ENCODE results near the gene TBL1XR1. TPM values are rescaled to one million over a fixed set of nuclear protein-coding genes. Genes with fewer than 3 reads are reported as not detected.
"Not testable (repeated sequence)": the region's sequence is repeated elsewhere in the genome, so short reads cannot be mapped to it uniquely, and the experiment has no call there.

TBL1XR1 gene
- total and polyA plus RNA-seq, 2 of the 8 experiments (the other 6 are each of a cell fraction or from before 2014, with no cell fraction given) = 28.1 to 147 TPM

DNA sequence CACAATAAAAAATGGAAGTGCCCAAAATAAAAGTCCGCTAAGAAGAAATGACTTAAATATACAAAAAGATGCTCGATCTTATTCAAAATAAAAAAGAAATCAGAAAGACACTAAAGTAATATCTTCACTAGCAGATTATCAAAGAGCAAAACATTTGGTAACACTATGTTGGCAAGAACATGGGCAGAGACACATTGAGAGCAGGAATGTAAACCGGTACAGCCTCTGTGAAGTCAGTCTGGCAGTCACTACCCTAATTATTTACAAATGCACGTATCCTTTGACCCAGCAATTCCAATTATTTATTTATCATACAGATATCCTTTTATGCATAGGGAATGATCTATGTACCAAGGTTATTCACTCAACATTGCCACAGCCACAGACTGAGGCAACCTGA, 34.5 kb downstream of the TBL1XR1 start:
- Histone ChIP-seq H3K27me3 (replicated peaks in 1 of 4; ENCODE audit: control insufficient read depth in 3 of 4, extremely low read depth in 1 of 4, insufficient read depth in 3 of 4, low read length in 3 of 4) (no peaks in the 10 kb centered on the region), H3K23ac (ENCODE audit: insufficient read length) (no peak overlapping the region), H4K8ac (ENCODE audit: extremely low read depth, insufficient read depth, low read length) (no peak overlapping the region), H2BK5ac (ENCODE audit: low read depth, low read length) (no peak overlapping the region), H3K14ac (ENCODE audit: insufficient read length) (no peak overlapping the region), H3K4me1 (replicated peaks in 1 of 4; ENCODE audit: control insufficient read depth in 3 of 4, insufficient read depth in 4 of 4, low read length in 3 of 4) (peaks cover 0 to 6% (median 2%) of the 10 kb centered on the region in 4 experiments; a peak in 2 of 7 replicates), H3K79me2 (ENCODE audit: control insufficient read depth in 1 of 2, insufficient read depth in 2 of 2, low read length in 2 of 2) (peaks cover 51 to 100% of the 10 kb centered on the region in 2 experiments), H2BK20ac (ENCODE audit: low read length) (no peak overlapping the region), H3K4me3 (ENCODE audit: extremely low read depth in 1 of 4, insufficient read depth in 2 of 4, low read depth in 3 of 4, low read length in 4 of 4) (no peak overlapping the region), H3K56ac (replicated peaks; ENCODE audit: insufficient read length, low read depth, low read length) (no peak overlapping the region), H2BK120ac (replicated peaks; ENCODE audit: low read depth, low read length) (no peak overlapping the region), H4K91ac (replicated peaks; ENCODE audit: insufficient read length, low read length) (no peak overlapping the region), H3K36me3 (ENCODE audit: control insufficient read depth in 2 of 4, insufficient read depth in 4 of 4, low read length in 3 of 4) (no peaks in the 10 kb centered on the region; a peak in 2 of 8 replicates), H3K4me2 (ENCODE audit: insufficient read depth in 1 of 2, low read depth in 2 of 2, low read length in 2 of 2) (no peak overlapping the region), H3K9me3 (ENCODE audit: insufficient read depth in 2 of 2, low read depth in 1 of 2, low read length in 1 of 2) (no peaks in the 10 kb centered on the region), H2BK12ac (ENCODE audit: low read depth, low read length) (no peak overlapping the region), H2BK15ac (ENCODE audit: low read length) (no peak overlapping the region), H3K23me2 (ENCODE audit: low read depth, low read length) (no peaks in the 10 kb centered on the region), H4K5ac (ENCODE audit: insufficient read length, low read depth, low read length) (no peak overlapping the region), H3K27ac (ENCODE audit: low read depth, low read length) (no peak overlapping the region), H4K20me1 (replicated peaks in 1 of 2; ENCODE audit: control insufficient read depth in 1 of 2, insufficient read depth in 2 of 2, low read length in 2 of 2) (peaks cover 13 to 20% of the 10 kb centered on the region in 2 experiments), H3K79me1 (ENCODE audit: low read depth, low read length) (peaks cover 3% of the 10 kb centered on the region; the same call in 1 of the 2 replicates), H3K9ac (replicated peaks in 1 of 4; ENCODE audit: extremely low read depth in 1 of 4, low read depth in 3 of 4, low read length in 3 of 4) (no peak overlapping the region), H2AK5ac (ENCODE audit: low read depth, low read length) (no peak overlapping the region), H3K4ac (replicated peaks; ENCODE audit: insufficient read length, low read depth, low read length) (no peak overlapping the region), H2AFZ (ENCODE audit: low read length) (no peak overlapping the region), H3K18ac (ENCODE audit: extremely low read depth, low read length) (no peak overlapping the region)
- 92% methylated on average over 4 of the region's 4 CpGs; no CpG with 5 or more reads in 1 of the 2 experiments for WGBS, 2 experiments (ENCODE audit: extremely low coverage in 1 of 2, insufficient coverage in 1 of 2, insufficient read length in 1 of 2, insufficient replicate concordance in 2 of 2, low coverage in 1 of 2, low lambda C conversion rate in 2 of 2, missing lambda C conversion rate in 1 of 2)
- no peak for FAIRE-seq
- no peak for DNase-seq (ENCODE audit: low read depth in 1 of 2, low spot score in 2 of 2)
- no peak for TF ChIP-seq SIRT6 (IDR thresholded peaks at IDR 0.05; ENCODE audit: low read length)
- ChIA-PET CTCF (ENCODE audit: partially characterized antibody) (interaction anchor here (0.6 kb wide), 1 partner anchor 45 kb away, joined by 4 read pairs; no protein-coding TSS in a partner anchor), POLR2A (ENCODE audit: partially characterized antibody) (interaction anchor here (1.2 to 1.4 kb wide), 2 partner anchors 12 to 42 kb away, joined by 3 to 4 read pairs; no protein-coding TSS in a partner anchor)

DNA sequence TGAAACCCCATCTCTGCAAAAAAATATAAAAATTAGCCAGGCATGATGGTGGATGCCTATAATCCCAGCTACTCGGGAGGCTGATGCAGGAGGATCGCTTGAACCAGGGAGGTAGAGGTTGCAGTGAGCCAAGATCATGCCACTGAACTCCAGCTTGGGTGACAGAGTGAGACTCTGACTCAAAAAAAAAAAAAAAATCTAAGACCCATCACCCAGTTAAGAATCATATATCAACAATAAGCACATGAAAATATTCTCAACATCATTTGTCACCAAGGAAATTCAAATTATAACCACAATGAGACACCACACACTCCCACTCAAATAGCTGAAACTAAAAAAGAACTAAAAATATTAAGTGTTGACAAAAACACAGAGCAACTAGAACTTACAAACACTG, 35.7 kb downstream of the TBL1XR1 start:
- H3K56ac ChIP-seq (replicated peaks; ENCODE audit: insufficient read length, low read depth, low read length); H4K8ac ChIP-seq (ENCODE audit: extremely low read depth, insufficient read depth, low read length); H3K9me3 ChIP-seq (ENCODE audit: insufficient read depth in 2 of 2, low read depth in 1 of 2, low read length in 1 of 2); H2BK12ac ChIP-seq (ENCODE audit: low read depth, low read length); H3K18ac ChIP-seq (ENCODE audit: extremely low read depth, low read length); DNase-seq (ENCODE audit: low read depth in 1 of 2, low spot score in 2 of 2); H3K14ac ChIP-seq (ENCODE audit: insufficient read length); H3K23me2 ChIP-seq (ENCODE audit: low read depth, low read length); FAIRE-seq; H2AK5ac ChIP-seq (ENCODE audit: low read depth, low read length); H3K27ac ChIP-seq (ENCODE audit: low read depth, low read length); H3K4me2 ChIP-seq (ENCODE audit: insufficient read depth in 1 of 2, low read depth in 2 of 2, low read length in 2 of 2); H3K23ac ChIP-seq (ENCODE audit: insufficient read length); H4K5ac ChIP-seq (ENCODE audit: insufficient read length, low read depth, low read length); H3K9ac ChIP-seq (replicated peaks in 1 of 4; ENCODE audit: extremely low read depth in 1 of 4, low read depth in 3 of 4, low read length in 3 of 4); CTCF ChIA-PET (ENCODE audit: partially characterized antibody); H2BK15ac ChIP-seq (ENCODE audit: low read length); H2AFZ ChIP-seq (ENCODE audit: low read length); H2BK5ac ChIP-seq (ENCODE audit: low read depth, low read length); H3K27me3 ChIP-seq (replicated peaks in 1 of 4; ENCODE audit: control insufficient read depth in 3 of 4, extremely low read depth in 1 of 4, insufficient read depth in 3 of 4, low read length in 3 of 4); H2BK120ac ChIP-seq (replicated peaks; ENCODE audit: low read depth, low read length); H3K4me3 ChIP-seq (ENCODE audit: extremely low read depth in 1 of 4, insufficient read depth in 2 of 4, low read depth in 3 of 4, low read length in 4 of 4); H3K36me3 ChIP-seq (ENCODE audit: control insufficient read depth in 2 of 4, insufficient read depth in 4 of 4, low read length in 3 of 4); H4K91ac ChIP-seq (replicated peaks; ENCODE audit: insufficient read length, low read length); H2BK20ac ChIP-seq (ENCODE audit: low read length); H3K4ac ChIP-seq (replicated peaks; ENCODE audit: insufficient read length, low read depth, low read length); H3K79me1 ChIP-seq (ENCODE audit: low read depth, low read length): not testable (repeated sequence)
- peaks cover 48 to 100% of the 10 kb centered on the region in 2 experiments for H3K79me2 ChIP-seq (ENCODE audit: control insufficient read depth in 1 of 2, insufficient read depth in 2 of 2, low read length in 2 of 2)
- peaks cover 0 to 11% (median 3%) of the 10 kb centered on the region in 4 experiments; a peak in 2 of 7 replicates for H3K4me1 ChIP-seq (replicated peaks in 1 of 4; ENCODE audit: control insufficient read depth in 3 of 4, insufficient read depth in 4 of 4, low read length in 3 of 4)
- peaks cover 15 to 18% of the 10 kb centered on the region in 2 experiments for H4K20me1 ChIP-seq (replicated peaks in 1 of 2; ENCODE audit: control insufficient read depth in 1 of 2, insufficient read depth in 2 of 2, low read length in 2 of 2)
- WGBS, 2 experiments (ENCODE audit: extremely low coverage in 1 of 2, insufficient coverage in 1 of 2, insufficient read length in 1 of 2, insufficient replicate concordance in 2 of 2, low coverage in 1 of 2, low lambda C conversion rate in 2 of 2, missing lambda C conversion rate in 1 of 2) = 92% methylated on average over 2 of the region's 2 CpGs; no CpG with 5 or more reads in 1 of the 2 experiments
- POLR2A ChIA-PET (ENCODE audit: partially characterized antibody) = interaction anchor here (0.9 to 1.2 kb wide), 2 partner anchors 33 to 41 kb away, joined by 3 read pairs; no protein-coding TSS in a partner anchor

Data from H1 (cell line).